ENCODE measurements around the gene HLA-DQA1.

The HLA-DQA1 gene

DNA sequence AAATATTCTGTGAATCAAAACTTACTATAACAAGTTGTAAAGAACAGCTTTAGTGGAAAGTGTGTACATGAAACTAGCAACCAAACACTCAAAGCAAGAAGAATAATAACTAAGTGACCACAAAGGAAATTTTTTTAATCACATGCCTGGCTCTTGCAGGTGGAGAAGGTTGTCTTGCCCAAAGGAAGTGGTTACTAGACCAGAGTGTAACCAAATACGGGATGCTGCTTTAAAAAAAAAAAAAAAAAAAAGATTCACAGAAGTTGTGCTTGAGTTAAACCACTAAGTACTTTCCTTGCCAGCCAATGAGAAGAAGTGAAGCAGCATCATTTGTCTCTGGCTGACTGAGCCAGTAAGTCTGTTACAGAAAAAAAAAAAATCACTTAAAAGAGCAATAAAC lies 48.4 kb downstream of the HLA-DQA1 start:
- TF ChIP-seq TARDBP (IDR thresholded peaks at IDR 0.05) (no peak), LEF1 (IDR thresholded peaks at IDR 0.05; ENCODE audit: borderline replicate concordance) (no peak), ZNF384 (IDR thresholded peaks at IDR 0.05) (peak; percentile 29; the same call in 1 of the 2 replicates)
- ChIA-PET POLR2A (no interaction called here), CTCF (interaction anchor here (0.6 to 1.5 kb wide), 2 partner anchors 63 to 100 kb away, joined by 3 to 6 read pairs; no protein-coding TSS in a partner anchor)
- no peak for DNase-seq (ENCODE audit: extremely low spot score)

DNA sequence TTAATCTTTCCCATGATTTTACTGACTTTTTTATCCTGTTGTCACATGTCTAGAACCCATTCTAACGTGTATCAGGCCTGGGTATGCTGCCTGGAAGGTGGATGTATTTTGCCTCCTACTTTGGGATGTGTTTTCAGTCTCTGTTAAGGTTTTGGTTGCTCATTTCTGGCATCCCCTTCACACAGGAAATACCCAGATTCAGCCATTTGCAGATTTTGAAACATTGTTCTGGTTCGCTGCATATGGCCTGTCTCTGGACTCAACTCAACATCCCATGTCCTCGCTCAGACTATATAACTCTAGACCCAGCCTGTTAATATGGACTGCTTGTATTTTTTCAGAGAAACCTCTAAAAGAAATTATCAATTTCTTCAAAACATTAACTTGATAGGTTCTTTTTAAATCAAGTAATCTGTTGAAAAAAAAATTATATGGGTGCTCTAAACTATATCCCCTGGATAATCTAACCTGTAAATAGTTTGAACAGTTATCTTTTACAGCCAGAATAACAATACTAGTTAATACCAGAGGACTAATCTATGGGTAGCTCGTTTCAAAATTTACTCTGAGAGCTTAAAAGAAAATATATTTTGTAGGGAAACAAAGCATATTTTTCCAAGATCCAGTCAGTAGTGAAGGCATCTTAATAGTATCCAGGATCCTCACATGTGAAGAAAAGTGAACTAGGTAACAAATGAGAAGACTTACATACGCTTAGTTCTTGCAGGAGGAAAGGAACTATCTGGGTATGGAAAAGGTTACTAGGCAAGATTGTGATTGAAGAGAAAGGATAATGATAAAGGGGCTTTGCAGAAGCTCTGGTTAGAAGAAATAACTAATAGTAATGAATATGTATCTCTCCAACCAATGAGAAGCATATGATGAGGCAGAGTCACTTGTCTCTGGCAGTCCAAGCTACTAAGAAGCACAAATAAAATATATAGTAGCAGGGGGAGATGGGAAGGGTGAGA lies 52.6 kb downstream of the HLA-DQA1 start:
- ChIA-PET POLR2A (no interaction called here), CTCF (interaction anchor here (0.5 to 0.6 kb wide), 2 partner anchors 11 to 275 kb away, joined by 3 read pairs; no protein-coding TSS in a partner anchor)

DNA sequence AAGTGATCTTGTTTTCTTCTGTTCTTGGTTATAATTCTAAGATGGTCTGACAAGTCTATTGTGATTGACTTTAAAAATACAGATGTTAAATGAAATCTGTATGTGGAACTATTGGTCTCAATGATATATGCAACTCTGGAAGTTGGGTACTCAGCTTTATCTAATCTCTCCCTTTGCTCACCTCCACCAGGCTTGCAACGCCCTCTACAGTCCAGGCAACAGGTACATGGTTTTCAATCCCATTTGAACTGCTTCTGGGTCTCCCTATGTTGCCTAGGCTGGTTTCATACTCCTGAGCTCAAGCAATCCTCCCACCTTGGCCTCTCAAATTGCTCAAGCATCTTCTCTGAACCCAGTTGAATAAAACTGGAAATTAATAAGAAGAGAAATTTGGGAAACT lies 54.8 kb downstream of the HLA-DQA1 start:
- TF ChIP-seq FOXK2 (IDR thresholded peaks at IDR 0.05) (no peak), ARNT (IDR thresholded peaks at IDR 0.05) (no peak), L3MBTL2 (conservative IDR thresholded peaks at IDR 0.05) (no peak), ELF4 (IDR thresholded peaks at IDR 0.05) (no peak), SP1 (IDR thresholded peaks at IDR 0.05) (no peak), CTBP1 (IDR thresholded peaks at IDR 0.05; ENCODE audit: borderline replicate concordance) (no peak)
- TF ChIP-seq, protein P1, sequence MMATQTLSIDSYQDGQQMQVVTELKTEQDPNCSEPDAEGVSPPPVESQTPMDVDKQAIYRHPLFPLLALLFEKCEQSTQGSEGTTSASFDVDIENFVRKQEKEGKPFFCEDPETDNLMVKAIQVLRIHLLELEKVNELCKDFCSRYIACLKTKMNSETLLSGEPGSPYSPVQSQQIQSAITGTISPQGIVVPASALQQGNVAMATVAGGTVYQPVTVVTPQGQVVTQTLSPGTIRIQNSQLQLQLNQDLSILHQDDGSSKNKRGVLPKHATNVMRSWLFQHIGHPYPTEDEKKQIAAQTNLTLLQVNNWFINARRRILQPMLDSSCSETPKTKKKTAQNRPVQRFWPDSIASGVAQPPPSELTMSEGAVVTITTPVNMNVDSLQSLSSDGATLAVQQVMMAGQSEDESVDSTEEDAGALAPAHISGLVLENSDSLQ (IDR thresholded peaks at IDR 0.05) = no peak
- ChIA-PET CTCF (interaction anchor here (0.6 to 1.6 kb wide), 9 partner anchors 8 to 274 kb away, joined by 3 to 15 read pairs (median 4); no protein-coding TSS in a partner anchor), POLR2A (no interaction called here)
- DNase-seq (ENCODE audit: extremely low spot score) = peak; percentile 43

More for the DNA sequence above, 52.6 kb downstream of the HLA-DQA1 start:
- DNase-seq (ENCODE audit: extremely low spot score) = no peak
- TF ChIP-seq ZNF384 (IDR thresholded peaks at IDR 0.05) = no peak
- TF ChIP-seq BHLHE40 (IDR thresholded peaks at IDR 0.05; ENCODE audit: borderline replicate concordance) = no peak
- no peak for TF ChIP-seq FOXK2 (IDR thresholded peaks at IDR 0.05)
- TF ChIP-seq L3MBTL2 (conservative IDR thresholded peaks at IDR 0.05) = no peak
- no peak for TF ChIP-seq TARDBP (IDR thresholded peaks at IDR 0.05)
- TF ChIP-seq LEF1 (IDR thresholded peaks at IDR 0.05; ENCODE audit: borderline replicate concordance) = no peak
- TF ChIP-seq, protein P1 (IDR thresholded peaks at IDR 0.05) = no peak
- no peak for TF ChIP-seq SP1 (IDR thresholded peaks at IDR 0.05)
- no peak for TF ChIP-seq SUZ12 (IDR thresholded peaks at IDR 0.05)
- no peak for TF ChIP-seq FOXM1 (IDR thresholded peaks at IDR 0.05; ENCODE audit: borderline replicate concordance)
- no peak for TF ChIP-seq ARNT (IDR thresholded peaks at IDR 0.05)
- no peak for TF ChIP-seq CTBP1 (IDR thresholded peaks at IDR 0.05; ENCODE audit: borderline replicate concordance)
- no peak for TF ChIP-seq NFRKB (IDR thresholded peaks at IDR 0.05)
- TF ChIP-seq ELF4 (IDR thresholded peaks at IDR 0.05) = no peak
- TF ChIP-seq HDGF (IDR thresholded peaks at IDR 0.05; ENCODE audit: borderline replicate concordance) = no peak
- TF ChIP-seq FOXA1 (IDR thresholded peaks at IDR 0.05) = no peak

Measured in HEK293T (cell line).